Measurements from ENCODE around the gene ALK.

GRCh38 chr2:29589440-29590103 lies 331.8 kb downstream of the ALK start:
- TF ChIP-seq POLR2A (IDR thresholded peaks at IDR 0.05; ENCODE audit: low read length) (no peak), GATA1 (IDR thresholded peaks at IDR 0.05; ENCODE audit: low read depth, low read length) (no peak)
